WI38 (cell line): ENCODE results near the gene NISCH.

ENCODE experiments used
- H3K4me3 ChIP-seq: 2 replicates; pipeline ENCODE4 v1.5.1; 2011; ENCODE audit warnings: low read depth, mild to moderate bottlenecking, control low read depth, low read length
- CTCF ChIP-seq: IDR thresholded peaks from 2 replicates; pipeline ENCODE4 v1.5.1; 2012; ENCODE audit warnings: low read depth, mild to moderate bottlenecking, control low read depth, low read length

NISCH gene

GRCh38 chr3:52527039-52527731 lies 71.8 kb downstream of the NISCH start:
- no peak for TF ChIP-seq CTCF
- no peak overlapping the region for H3K4me3 ChIP-seq

DNA sequence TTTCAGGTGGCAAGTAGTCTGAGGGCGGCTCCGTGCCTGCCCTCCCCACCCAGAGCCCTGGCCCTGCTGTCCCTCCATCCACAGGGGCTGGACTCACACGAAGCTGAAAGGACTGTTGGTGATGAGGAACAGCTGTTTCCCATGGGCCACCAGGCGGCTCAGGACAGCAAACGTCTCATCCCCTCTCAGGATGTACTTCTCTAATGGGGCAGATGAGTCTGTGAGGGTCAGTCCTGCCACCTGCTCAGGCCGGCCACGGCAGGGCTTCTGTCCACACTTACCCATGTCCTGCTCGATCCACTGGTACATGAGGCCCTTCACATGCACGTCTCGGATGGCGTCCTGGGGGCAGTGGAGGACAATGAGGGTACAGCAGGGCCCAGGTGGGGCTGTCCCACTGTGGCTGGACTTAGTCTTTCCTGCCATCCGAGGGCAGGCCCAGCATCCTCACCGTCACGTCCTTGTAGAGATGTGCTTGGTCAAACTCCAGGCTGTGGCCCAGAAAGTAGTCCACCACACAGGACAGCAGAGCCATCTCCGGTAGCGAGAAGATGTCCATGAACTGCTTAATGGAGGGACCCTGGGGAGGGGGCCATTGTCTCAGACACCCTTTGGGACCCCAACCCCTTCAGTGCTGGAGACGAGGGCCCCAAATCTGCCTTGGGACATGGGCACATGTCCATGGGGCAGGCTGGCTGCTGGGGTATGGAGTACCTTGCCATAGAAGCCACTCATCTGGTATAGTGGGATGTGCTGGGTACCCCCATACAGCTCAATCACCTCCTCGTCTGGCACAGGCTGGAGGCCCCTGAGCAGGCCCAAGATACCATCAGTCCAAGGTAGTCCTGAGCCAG lies 72.6 kb downstream of the NISCH start:
- no peak for TF ChIP-seq CTCF
- H3K4me3 ChIP-seq: no peak overlapping the region

GRCh38 chr3:52528586-52529375 lies 73.4 kb downstream of the NISCH start:
- no peak overlapping the region for H3K4me3 ChIP-seq
- no peak for TF ChIP-seq CTCF

GRCh38 chr3:52529376-52530333 lies 74.3 kb downstream of the NISCH start:
- no peak for TF ChIP-seq CTCF
- no peak overlapping the region for H3K4me3 ChIP-seq

DNA sequence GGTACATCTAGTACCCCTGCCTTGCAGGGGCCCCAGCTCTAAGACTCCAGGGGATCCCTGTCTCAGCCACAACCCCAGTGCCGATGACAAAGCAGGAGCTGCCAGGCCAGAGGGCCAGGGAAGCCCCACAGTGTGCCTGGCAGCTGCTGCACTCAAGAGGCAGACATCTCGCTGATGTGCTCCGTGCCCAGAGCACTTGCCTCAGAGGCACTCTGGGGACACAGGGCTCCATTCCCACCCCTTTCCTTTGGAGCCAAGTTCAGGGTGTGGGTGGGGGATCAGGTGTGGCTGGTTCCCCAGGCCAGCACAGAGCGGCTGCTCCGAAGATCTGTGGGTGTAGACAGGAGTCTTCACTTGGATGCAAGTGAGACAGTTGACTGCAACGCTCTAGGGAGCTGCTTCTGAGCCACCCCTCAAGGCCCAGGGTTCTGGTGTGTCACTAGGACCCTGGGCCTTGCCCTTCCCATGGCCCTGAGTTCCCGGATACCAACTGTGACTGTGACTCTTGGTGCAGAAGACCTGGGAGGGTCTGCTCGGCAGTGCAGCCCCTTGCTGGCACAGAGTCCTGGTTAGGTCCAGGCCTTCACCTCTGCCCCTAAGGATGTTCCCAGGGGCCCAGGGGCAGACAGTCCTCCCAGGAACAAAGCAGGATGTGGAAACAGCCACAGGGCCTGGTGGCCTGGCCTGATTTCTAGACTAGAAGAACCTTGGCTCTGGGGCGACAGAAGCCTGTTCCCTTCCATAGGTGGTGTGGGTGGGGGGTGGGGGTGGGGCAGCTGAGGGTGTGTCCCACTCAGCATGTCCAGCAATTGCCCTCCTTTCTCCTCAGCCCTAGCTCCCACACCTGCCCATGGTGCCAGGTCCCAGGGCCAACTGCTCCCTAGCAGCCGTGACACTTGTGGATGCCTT lies 75.8 kb downstream of the NISCH start:
- H3K4me3 ChIP-seq: no peak overlapping the region
- TF ChIP-seq CTCF: no peak
